ENCODE results near the gene LRRC8B.

GRCh38 chr1:89608319-89608983, 83.8 kb downstream of the LRRC8B start:
- TF ChIP-seq POLR2A (IDR thresholded peaks at IDR 0.05; ENCODE audit: low read length) (no peak), GATA1 (IDR thresholded peaks at IDR 0.05; ENCODE audit: low read depth, low read length) (no peak)

All from erythroblast (primary cell).